Right lobe of liver (tissue), 6 donors: ENCODE data around the gene ARHGAP44. TPM values are rescaled to one million over a fixed set of nuclear protein-coding genes. Genes with fewer than 3 reads are reported as not detected.

ENCODE experiments used
- ATAC-seq, 4 donors: fragments of 200-7000 bp; cut with Tn5 transposase; one replicate each; pipeline ENCODE4 v1.9.1; 2020; ENCODE audit warnings: mild to moderate bottlenecking in 4 of 4, moderate library complexity in 4 of 4
- DNase-seq, 3 donors: peaks; one replicate each; pipeline ENCODE4 v3.0.0-alpha.2; 2020
- H3K27ac ChIP-seq, 3 donors: fragments of 200-600 bp; one replicate each; pipeline ENCODE4 v1.8.0; 2022
- H3K27me3 ChIP-seq, 2 donors: fragments of 200-600 bp; one replicate each; pipeline ENCODE4 v1.8.0; 2022
- H3K36me3 ChIP-seq, 4 donors: fragments of 200-600 bp; sonication (generic) in 1 of 4; one replicate each; pipeline versions ENCODE4 v1.5.1 to v1.8.0; 2017 to 2022; ENCODE audit warnings: control low read depth in 1 of 4
- H3K4me1 ChIP-seq, 4 donors: fragments of 200-600 bp; sonication (generic) in 1 of 4; one replicate each; pipeline versions ENCODE4 v1.5.1 to v1.8.0; 2017 to 2022; ENCODE audit warnings: control low read depth in 1 of 4
- H3K4me3 ChIP-seq, 3 donors: fragments of 200-600 bp; one replicate each; pipeline ENCODE4 v1.8.0; 2022
- H3K9me3 ChIP-seq, 4 donors: fragments of 200-600 bp; sonication (generic) in 1 of 4; one replicate each; pipeline versions ENCODE4 v1.5.1 to v1.8.0; 2017 to 2022; ENCODE audit warnings: control low read depth in 1 of 4
- POLR2A ChIP-seq: fragments of 450-650 bp; IDR thresholded peaks from one replicate; pipeline ENCODE4 v1.6.1; 2017; ENCODE audit warnings: antibody characterized with exemption, mild to moderate bottlenecking
- WGBS: methylation state at CpG from one replicate; pipeline ENCODE4 v1.1.6; 2018; ENCODE audit warnings: low coverage, low lambda C conversion rate; ENCODE audit not compliant: insufficient coverage; ENCODE audit errors: missing lambda C conversion rate; 5-methylcytosine and 5-hydroxymethylcytosine counted together
- intact Hi-C, 2 donors: fragments of 100-400 bp; cut with DNase I; formaldehyde crosslinking; loops; one replicate each; pipeline versions ENCODE4 v1.11.2 to v1.14.1; 2022
- total RNA-seq, 6 experiments: library from RNA; depleted of rRNA in 2 of 6; stranded (reverse); fragments of >200 nt in 2 of 6; fragmentation: NEBNext Ultra II Directional in 3 of 6; extraction: Animal tissue kit (Norgen Biotek cat#: 25700) in 3 of 6; gene quantifications; one replicate each; pipeline versions ENCODE4 v1.1.0 to v1.2.4, GENCODE V29; 2016 to 2023
- TF ChIP-seq, protein P1 (sequence below), 4 donors: fragments of 200-600 bp in 3 of 4; fragments of 450-650 bp in 1 of 4; IDR thresholded peaks; one replicate each; pipeline versions ENCODE4 v1.5.1 to v1.8.0; 2016 to 2022; ENCODE audit warnings: antibody characterized with exemption in 4 of 4, mild to moderate bottlenecking in 2 of 4
- donor health status: DM: no; HTN: yes; CAD: no.
- donor health status: DM: no; HTN: no; CAD: no.
- donor health status: DM: no; HTN: no; CAD: no.
- donor health status: DM: no; HTN: yes; CAD: no.
- donor health status: DM: no; HTN: yes; CAD: no.

The ARHGAP44 gene
- total RNA-seq, 6 experiments from 2014 or later: 0.49 to 1.1 (median 0.63) TPM

DNA sequence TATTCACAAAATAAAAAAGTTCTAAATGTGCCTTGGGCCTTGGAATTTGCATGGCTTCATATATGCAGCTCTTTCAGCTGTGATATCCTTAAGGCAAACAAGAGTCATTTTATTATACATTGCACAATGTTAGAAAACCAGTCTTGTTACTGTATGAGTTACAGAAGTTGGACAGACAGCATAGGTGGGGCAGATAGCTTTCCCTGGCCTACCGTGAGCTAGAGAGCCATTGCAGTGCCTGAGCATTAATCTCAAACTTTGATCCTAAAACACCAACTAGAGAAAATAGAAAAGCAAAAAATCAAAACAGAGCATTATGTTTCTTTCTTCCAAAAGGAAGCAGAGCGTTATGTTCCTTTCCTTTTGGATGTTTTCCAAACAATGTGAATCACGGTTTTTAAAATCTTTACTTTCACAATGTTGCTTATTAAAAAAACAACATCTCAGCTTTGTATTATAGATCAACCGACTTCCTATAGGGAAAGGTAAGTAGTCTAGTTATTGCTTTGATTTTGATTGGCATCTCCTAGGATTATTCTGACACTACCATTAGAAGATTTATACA is 32.2 kb downstream of the ARHGAP44 start:
- 53% methylated on average over 4 of the region's 4 CpGs for WGBS
- ATAC-seq: no peak
- H3K27me3 ChIP-seq: no peaks in the 10 kb centered on the region
- H3K4me1 ChIP-seq: no peaks in the 10 kb centered on the region
- intact Hi-C loops: no loop called here
- TF ChIP-seq, protein P1, sequence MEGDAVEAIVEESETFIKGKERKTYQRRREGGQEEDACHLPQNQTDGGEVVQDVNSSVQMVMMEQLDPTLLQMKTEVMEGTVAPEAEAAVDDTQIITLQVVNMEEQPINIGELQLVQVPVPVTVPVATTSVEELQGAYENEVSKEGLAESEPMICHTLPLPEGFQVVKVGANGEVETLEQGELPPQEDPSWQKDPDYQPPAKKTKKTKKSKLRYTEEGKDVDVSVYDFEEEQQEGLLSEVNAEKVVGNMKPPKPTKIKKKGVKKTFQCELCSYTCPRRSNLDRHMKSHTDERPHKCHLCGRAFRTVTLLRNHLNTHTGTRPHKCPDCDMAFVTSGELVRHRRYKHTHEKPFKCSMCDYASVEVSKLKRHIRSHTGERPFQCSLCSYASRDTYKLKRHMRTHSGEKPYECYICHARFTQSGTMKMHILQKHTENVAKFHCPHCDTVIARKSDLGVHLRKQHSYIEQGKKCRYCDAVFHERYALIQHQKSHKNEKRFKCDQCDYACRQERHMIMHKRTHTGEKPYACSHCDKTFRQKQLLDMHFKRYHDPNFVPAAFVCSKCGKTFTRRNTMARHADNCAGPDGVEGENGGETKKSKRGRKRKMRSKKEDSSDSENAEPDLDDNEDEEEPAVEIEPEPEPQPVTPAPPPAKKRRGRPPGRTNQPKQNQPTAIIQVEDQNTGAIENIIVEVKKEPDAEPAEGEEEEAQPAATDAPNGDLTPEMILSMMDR (IDR thresholded peaks at IDR 0.05): no peak
- H3K27ac ChIP-seq: no peak overlapping the region
- no peaks in the 10 kb centered on the region for H3K36me3 ChIP-seq
- H3K4me3 ChIP-seq: no peak overlapping the region
- DNase-seq: no peak
- no peaks in the 10 kb centered on the region for H3K9me3 ChIP-seq

DNA sequence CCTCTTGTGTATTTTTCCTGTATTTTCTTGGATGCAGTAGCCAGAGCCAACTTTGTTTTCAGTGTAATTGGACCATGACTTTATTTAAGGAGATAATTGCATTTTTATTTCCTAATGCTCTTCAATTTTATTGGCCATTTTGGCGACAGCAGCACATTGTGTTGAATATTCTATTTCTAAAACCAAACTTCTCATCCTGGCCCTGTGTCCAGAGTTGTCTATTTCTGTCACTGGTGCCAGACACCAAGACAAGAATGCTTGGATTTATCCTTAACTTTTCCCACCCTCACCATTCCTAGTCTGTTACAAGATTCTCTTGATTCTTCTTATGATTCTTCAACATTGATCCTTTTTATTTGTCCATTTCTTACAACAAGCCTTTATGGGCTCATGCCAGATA is 37.1 kb downstream of the ARHGAP44 start:
- intact Hi-C loops: no loop called here
- no peaks in the 10 kb centered on the region for H3K4me1 ChIP-seq
- ATAC-seq: no peak
- no peak for TF ChIP-seq POLR2A
- TF ChIP-seq, protein P1 (IDR thresholded peaks at IDR 0.05): no peak
- H3K4me3 ChIP-seq: no peak overlapping the region
- no peaks in the 10 kb centered on the region for H3K9me3 ChIP-seq
- 54% methylated on average over 1 of the region's 1 CpG for WGBS
- no peaks in the 10 kb centered on the region for H3K27me3 ChIP-seq
- H3K36me3 ChIP-seq: no peaks in the 10 kb centered on the region
- H3K27ac ChIP-seq: no peak overlapping the region
- DNase-seq: no peak

DNA sequence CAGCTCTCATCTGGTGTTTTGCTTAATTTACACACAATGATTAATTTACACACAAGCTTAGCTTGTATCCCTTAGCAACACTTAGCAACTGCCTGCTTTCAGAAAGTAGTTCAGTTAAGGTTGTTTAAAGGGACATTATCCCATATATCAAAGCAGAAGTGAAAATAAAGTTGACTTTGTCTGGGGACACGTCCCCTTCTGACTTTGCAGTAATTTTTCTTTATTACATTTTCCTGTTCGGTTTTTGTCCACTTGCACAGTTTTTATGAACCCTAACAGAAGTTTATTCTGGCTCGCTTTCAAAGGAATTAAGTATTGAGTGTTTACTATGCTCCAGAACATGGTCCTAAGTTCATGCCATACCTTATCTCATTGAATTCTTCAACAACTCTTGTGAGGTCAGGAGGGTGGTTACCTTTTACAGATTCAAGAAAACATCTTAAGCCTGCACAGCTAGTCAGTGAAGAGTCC is 41.5 kb downstream of the ARHGAP44 start:
- intact Hi-C loops: no loop called here
- Histone ChIP-seq H3K27ac (no peak overlapping the region), H3K4me3 (no peak overlapping the region), H3K36me3 (no peaks in the 10 kb centered on the region), H3K4me1 (no peaks in the 10 kb centered on the region), H3K9me3 (no peaks in the 10 kb centered on the region), H3K27me3 (no peaks in the 10 kb centered on the region)
- ATAC-seq: no peak
- WGBS: 47% methylated on average over 3 of the region's 3 CpGs
- TF ChIP-seq POLR2A: no peak
- TF ChIP-seq, protein P1 (IDR thresholded peaks at IDR 0.05): no peak
- DNase-seq: no peak

DNA sequence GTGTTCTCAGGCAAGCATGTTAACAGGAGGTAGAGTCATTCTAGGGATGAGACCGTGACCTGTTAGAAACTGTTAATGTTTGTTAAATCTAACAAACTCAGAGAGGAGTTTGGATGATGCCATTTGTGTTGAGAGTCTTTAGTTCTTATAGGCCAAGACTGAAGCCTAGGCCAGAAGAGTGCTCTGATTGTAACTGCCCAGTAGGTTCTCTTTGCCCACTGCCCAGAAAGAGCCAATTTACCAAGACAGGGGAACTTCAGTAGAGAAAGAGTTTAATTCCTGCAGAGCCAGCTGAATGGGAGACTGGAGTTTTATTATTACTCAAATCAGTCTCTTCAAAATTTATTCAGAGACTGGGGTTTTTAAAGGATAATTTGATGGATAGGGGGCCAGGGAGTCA is 42.5 kb downstream of the ARHGAP44 start:
- WGBS: 83% methylated on average over 1 of the region's 1 CpG
- Histone ChIP-seq H3K9me3 (no peaks in the 10 kb centered on the region), H3K36me3 (no peaks in the 10 kb centered on the region), H3K4me1 (no peaks in the 10 kb centered on the region), H3K4me3 (no peak overlapping the region), H3K27ac (no peak overlapping the region), H3K27me3 (no peaks in the 10 kb centered on the region)
- no peak for TF ChIP-seq POLR2A
- TF ChIP-seq, protein P1 (IDR thresholded peaks at IDR 0.05): no peak
- ATAC-seq (no peak), DNase-seq (no peak)
- intact Hi-C loops: no loop called here

DNA sequence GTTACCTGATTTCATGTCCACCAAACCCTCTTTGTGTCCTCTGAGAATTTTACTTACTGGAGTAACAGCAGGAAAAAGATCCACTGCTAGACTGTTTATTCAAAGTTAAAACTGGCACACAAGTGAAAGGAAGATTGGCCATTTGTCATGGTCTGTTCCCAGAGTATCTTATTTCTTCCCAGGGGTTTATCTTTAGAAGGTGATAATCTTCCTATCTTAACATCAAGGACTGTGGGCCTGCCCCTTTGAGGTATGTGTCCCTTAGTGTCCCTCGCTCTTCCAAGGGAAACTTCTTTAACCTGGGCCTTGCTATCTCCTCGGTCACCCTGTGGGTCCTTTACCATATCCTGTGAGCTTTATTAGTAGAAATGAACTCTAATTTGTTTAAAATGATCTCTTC is 49.7 kb downstream of the ARHGAP44 start:
- Histone ChIP-seq H3K4me3 (no peak overlapping the region), H3K27ac (no peak overlapping the region), H3K9me3 (no peaks in the 10 kb centered on the region), H3K4me1 (no peaks in the 10 kb centered on the region), H3K27me3 (no peaks in the 10 kb centered on the region), H3K36me3 (no peaks in the 10 kb centered on the region)
- DNase-seq: no peak
- TF ChIP-seq POLR2A: no peak
- TF ChIP-seq, protein P1 (IDR thresholded peaks at IDR 0.05): no peak
- intact Hi-C loops: no loop called here
- 70% methylated on average over 2 of the region's 2 CpGs for WGBS
- ATAC-seq: no peak
